Posterior vena cava (tissue), 2 donors: ENCODE measurements around the gene PCDHA4. TPM values are rescaled to one million over a fixed set of nuclear protein-coding genes. Genes with fewer than 3 reads are reported as not detected.
"Not testable (repeated sequence)": the region's sequence is repeated elsewhere in the genome, so short reads cannot be mapped to it uniquely, and the experiment has no call there.

Source experiments
- DNase-seq: peaks from one replicate; pipeline ENCODE4 v3.0.0-alpha.2; 2020; ENCODE audit warnings: low spot score
- intact Hi-C, 2 donors: fragments of 100-400 bp; cut with DNase I; formaldehyde crosslinking; loops; one replicate each; pipeline versions ENCODE4 v1.14.1 to v1.14.2; 2022 to 2023
- total RNA-seq, 2 donors: library from RNA; stranded (reverse); fragmentation: NEBNext Ultra II Directional; extraction: Animal tissue kit (Norgen Biotek cat#: 25700); gene quantifications; one replicate each; pipeline ENCODE4 v1.2.1, GENCODE V29; 2021
- donor health status: DM: yes; HTN: yes; CAD: no.
- donor health status: DM: yes; HTN: yes; CAD: no.

The PCDHA4 gene
- total RNA-seq, 2 donors from 2014 or later: 0.32 to 0.48 TPM

DNA sequence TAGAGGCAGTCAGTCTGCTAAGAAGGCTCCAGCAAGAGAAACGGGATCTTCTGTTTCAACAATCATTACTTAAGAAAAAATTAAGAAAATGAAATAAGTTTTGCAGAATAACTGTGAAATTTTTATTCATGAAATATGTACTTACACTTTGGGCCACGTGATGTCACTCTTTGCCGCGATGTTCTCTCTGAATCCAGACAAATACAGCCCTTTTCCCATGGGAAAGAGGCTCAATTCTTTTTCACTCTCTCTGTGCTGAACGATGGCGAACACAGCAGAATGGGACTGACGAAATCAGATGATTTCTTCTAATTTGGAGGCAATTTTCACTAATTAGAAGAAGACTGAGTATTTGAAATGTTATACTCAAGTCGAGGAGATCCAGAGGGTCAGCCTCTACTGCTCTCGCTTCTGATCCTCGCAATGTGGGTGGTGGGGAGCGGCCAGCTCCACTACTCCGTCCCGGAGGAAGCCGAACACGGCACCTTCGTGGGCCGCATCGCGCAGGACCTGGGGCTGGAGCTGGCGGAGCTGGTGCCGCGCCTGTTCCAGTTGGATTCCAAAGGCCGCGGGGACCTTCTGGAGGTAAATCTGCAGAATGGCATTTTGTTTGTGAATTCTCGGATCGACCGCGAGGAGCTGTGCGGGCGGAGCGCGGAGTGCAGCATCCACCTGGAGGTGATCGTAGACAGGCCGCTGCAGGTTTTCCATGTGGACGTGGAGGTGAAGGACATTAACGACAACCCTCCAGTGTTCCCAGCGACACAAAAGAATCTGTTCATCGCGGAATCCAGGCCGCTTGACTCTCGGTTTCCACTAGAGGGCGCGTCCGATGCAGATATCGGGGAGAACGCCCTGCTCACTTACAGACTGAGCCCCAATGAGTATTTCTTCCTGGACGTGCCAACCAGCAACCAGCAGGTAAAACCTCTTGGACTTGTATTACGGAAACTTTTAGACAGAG is 41.6 kb downstream of the PCDHA4 start, which contains the start of gene PCDHA9:
Gene PCDHA9 (plus strand): TSS at position 244 of the 964 bp plus-strand sequence. CDS start 114 bp downstream, at position 358.
- intact Hi-C loops, DNase-seq: not testable (repeated sequence)

DNA sequence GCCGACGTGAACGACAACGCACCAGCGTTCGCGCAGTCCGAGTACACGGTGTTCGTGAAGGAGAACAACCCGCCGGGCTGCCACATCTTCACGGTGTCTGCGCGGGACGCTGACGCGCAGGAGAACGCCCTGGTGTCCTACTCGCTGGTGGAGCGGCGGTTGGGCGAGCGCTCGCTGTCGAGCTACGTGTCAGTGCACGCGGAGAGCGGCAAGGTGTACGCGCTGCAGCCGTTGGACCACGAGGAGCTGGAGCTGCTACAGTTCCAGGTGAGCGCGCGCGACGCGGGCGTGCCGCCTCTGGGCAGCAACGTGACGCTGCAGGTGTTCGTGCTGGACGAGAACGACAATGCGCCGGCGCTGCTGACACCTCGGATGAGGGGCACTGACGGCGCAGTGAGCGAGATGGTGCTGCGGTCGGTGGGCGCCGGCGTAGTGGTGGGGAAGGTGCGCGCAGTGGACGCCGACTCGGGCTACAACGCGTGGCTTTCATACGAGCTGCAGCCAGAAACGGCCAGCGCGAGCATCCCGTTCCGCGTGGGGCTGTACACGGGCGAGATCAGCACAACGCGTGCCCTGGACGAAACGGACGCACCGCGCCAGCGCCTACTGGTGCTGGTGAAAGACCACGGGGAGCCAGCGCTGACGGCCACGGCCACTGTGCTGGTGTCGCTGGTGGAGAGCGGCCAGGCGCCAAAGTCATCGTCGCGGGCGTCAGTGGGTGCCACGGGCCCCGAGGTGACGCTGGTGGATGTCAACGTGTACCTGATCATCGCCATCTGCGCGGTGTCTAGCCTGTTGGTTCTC is 43.2 kb downstream of the PCDHA4 start:
- intact Hi-C loops: not testable (repeated sequence)

GRCh38 chr5:140855772-140856674 is 49.2 kb downstream of the PCDHA4 start, which contains the start of gene PCDHA10:
PCDHA10 (plus strand) TSS chr5:140855897; CDS start chr5:140856049, 152 bp downstream.
- DNase-seq: no peak
- intact Hi-C loops: no loop called here

More for the DNA sequence above, 43.2 kb downstream of the PCDHA4 start:
- not testable (repeated sequence) for DNase-seq

- intact Hi-C loops: no loop called here
Observed at GRCh38 chr5:140857177-140857986, 50.5 kb downstream of the PCDHA4 start.

DNA sequence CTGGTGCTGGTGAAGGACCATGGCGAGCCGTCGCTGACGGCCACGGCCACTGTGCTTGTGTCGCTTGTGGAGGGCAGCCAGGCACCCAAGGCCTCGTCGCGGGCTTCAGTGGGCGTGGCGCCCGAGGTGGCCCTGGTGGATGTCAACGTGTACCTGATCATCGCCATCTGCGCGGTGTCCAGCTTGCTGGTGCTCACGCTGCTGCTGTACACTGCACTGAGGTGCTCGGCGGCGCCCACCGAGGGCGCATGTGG is 51.0 kb downstream of the PCDHA4 start:
- intact Hi-C loops: no loop called here

More at GRCh38 chr5:140857177-140857986, 50.5 kb downstream of the PCDHA4 start:
- no peak for DNase-seq

GRCh38 chr5:140862441-140863295 is 55.8 kb downstream of the PCDHA4 start:
- no peak for DNase-seq
- intact Hi-C loops: no loop called here

More for the DNA sequence above, 51.0 kb downstream of the PCDHA4 start:
- no peak for DNase-seq

Other genes starting within 250 kb of the PCDHA4 start
- 10 to 100 TPM; 27.9 to 28.0 TPM for gene SRA1, start 249.6 kb upstream of the PCDHA4 start, total RNA-seq
- gene APBB3, start 242.5 kb upstream of the PCDHA4 start, total RNA-seq: 10 to 100 TPM; 12.5 to 19.7 TPM
- 10 to 100 TPM; 43.9 to 55.0 TPM for gene SLC35A4, start 242.2 kb upstream of the PCDHA4 start, total RNA-seq
- 10 to 100 TPM; 64.6 to 68.8 TPM for gene CD14, start 173.9 kb upstream of the PCDHA4 start, total RNA-seq
- gene TMCO6, start 167.6 kb upstream of the PCDHA4 start, total RNA-seq: 10 to 100 TPM in 1 of 2 donors, 1 to 10 TPM in 1; 6.6 to 11.2 TPM
- 10 to 100 TPM; 37.4 to 45.9 TPM for gene NDUFA2, start 159.4 kb upstream of the PCDHA4 start, total RNA-seq
- gene IK, start 159.2 kb upstream of the PCDHA4 start, total RNA-seq: 10 to 100 TPM; 63.1 to 70.3 TPM
- gene WDR55, start 142.2 kb upstream of the PCDHA4 start, total RNA-seq: 10 to 100 TPM; 13.0 to 14.9 TPM
- gene DND1, start 133.5 kb upstream of the PCDHA4 start, total RNA-seq: under 1 TPM; 0.52 to 0.56 TPM
- 10 to 100 TPM; 38.0 to 48.2 TPM for gene HARS1, start 115.7 kb upstream of the PCDHA4 start, total RNA-seq
- 10 to 100 TPM; 16.8 to 19.2 TPM for gene HARS2, start 115.6 kb upstream of the PCDHA4 start, total RNA-seq
- gene ZMAT2, start 106.6 kb upstream of the PCDHA4 start, total RNA-seq: 10 to 100 TPM; 31.8 to 34.9 TPM
- not detected for gene PCDHA1, start 20.9 kb upstream of the PCDHA4 start, total RNA-seq
- gene PCDHA2, start 12.2 kb upstream of the PCDHA4 start, total RNA-seq: under 1 TPM in 1 of 2 donors, not detected in 1; 0.14 TPM
- gene PCDHA3, start 6.0 kb upstream of the PCDHA4 start, total RNA-seq: under 1 TPM; 0.19 to 0.23 TPM
- gene PCDHA5, start 14.5 kb downstream of the PCDHA4 start, total RNA-seq: under 1 TPM; 0.14 TPM
- gene PCDHA6, start 20.9 kb downstream of the PCDHA4 start, total RNA-seq: under 1 TPM; 0.14 to 0.23 TPM
- gene PCDHA7, start 27.2 kb downstream of the PCDHA4 start, total RNA-seq: under 1 TPM in 1 of 2 donors, not detected in 1; 0.19 TPM
- not detected for gene PCDHA8, start 34.1 kb downstream of the PCDHA4 start, total RNA-seq
- gene PCDHA9, start 41.3 kb downstream of the PCDHA4 start, total RNA-seq: under 1 TPM; 0.14 TPM
- under 1 TPM; 0.52 to 0.60 TPM for gene PCDHA10, start 48.8 kb downstream of the PCDHA4 start, total RNA-seq
- gene PCDHA11, start 61.9 kb downstream of the PCDHA4 start, total RNA-seq: under 1 TPM; 0.14 TPM
- under 1 TPM in 1 of 2 donors, not detected in 1; 0.24 TPM for gene PCDHA12, start 68.2 kb downstream of the PCDHA4 start, total RNA-seq
- gene PCDHA13, start 75.1 kb downstream of the PCDHA4 start, total RNA-seq: under 1 TPM in 1 of 2 donors, not detected in 1; 0.05 TPM
- gene PCDHAC1, start 119.2 kb downstream of the PCDHA4 start, total RNA-seq: under 1 TPM; 0.14 to 0.24 TPM
- under 1 TPM; 0.32 to 0.33 TPM for gene PCDHAC2, start 159.4 kb downstream of the PCDHA4 start, total RNA-seq
- not detected for gene PCDHB1, start 244.3 kb downstream of the PCDHA4 start, total RNA-seq